HepG2 (cell line): ENCODE results near the gene TTC19.

Source experiments
- ELF4 ChIP-seq: sonication (generic); formaldehyde crosslinking; IDR thresholded peaks from 2 replicates; pipeline ENCODE4 v1.5.0; 2020; ENCODE audit warnings: missing genetic modification reagents, mild to moderate bottlenecking, moderate library complexity, borderline replicate concordance
- EZH2 ChIP-seq: conservative IDR thresholded peaks from 2 replicates; pipeline ENCODE4 v1.6.1; 2012; ENCODE audit warnings: mild to moderate bottlenecking, low read depth, low read length, moderate library complexity
- JUND ChIP-seq: sonication (generic); formaldehyde crosslinking; IDR thresholded peaks from 2 replicates; pipeline ENCODE4 v1.8.0; 2022; ENCODE audit warnings: mild to moderate bottlenecking, missing genetic modification reagents
- MAFF ChIP-seq: IDR thresholded peaks from 2 replicates; pipeline ENCODE4 v1.6.1; 2011; ENCODE audit warnings: low read depth, low read length, improper control_type of control experiment
- PHB2 ChIP-seq: fragments of 450-650 bp; IDR thresholded peaks from 2 replicates; pipeline ENCODE4 v1.6.1; 2018; ENCODE audit not compliant: partially characterized antibody
- POLR2A ChIP-seq, 2 experiments: IDR thresholded peaks; 2 replicates each; pipeline ENCODE4 v1.6.1; 2011; ENCODE audit warnings: low read depth in 2 of 2, low read length in 2 of 2, mild to moderate bottlenecking in 1 of 2, moderate library complexity in 1 of 2; ENCODE audit not compliant: insufficient read depth in 1 of 2
- TOPORS ChIP-seq: sonication (generic); formaldehyde crosslinking; IDR thresholded peaks from 2 replicates; pipeline ENCODE4 v1.8.0; 2023; ENCODE audit warnings: mild to moderate bottlenecking, missing genetic modification reagents
- YY1 ChIP-seq: IDR thresholded peaks from 2 replicates; pipeline ENCODE4 v1.6.1; 2011; ENCODE audit warnings: low read length, low read depth, moderate library complexity, mild to moderate bottlenecking; ENCODE audit not compliant: insufficient read depth, insufficient replicate concordance
- ZNF121 ChIP-seq: sonication (generic); formaldehyde crosslinking; IDR thresholded peaks from 2 replicates; pipeline ENCODE4 v1.5.0; 2020; ENCODE audit warnings: mild to moderate bottlenecking, missing genetic modification reagents
- ZNF136 ChIP-seq: sonication (generic); formaldehyde crosslinking; IDR thresholded peaks from 2 replicates; pipeline ENCODE4 v1.8.1; 2022; ENCODE audit warnings: low read depth, mild to moderate bottlenecking, moderate library complexity, missing genetic modification reagents
- ZNF552 ChIP-seq: sonication (generic); formaldehyde crosslinking; IDR thresholded peaks from 2 replicates; pipeline ENCODE4 v1.9.0; 2022; ENCODE audit warnings: missing genetic modification reagents, mild to moderate bottlenecking, borderline replicate concordance
- ZNF557 ChIP-seq: sonication (generic); formaldehyde crosslinking; IDR thresholded peaks from 2 replicates; pipeline ENCODE4 v1.4.0; 2020; ENCODE audit warnings: missing genetic modification reagents
- TF ChIP-seq, protein P1 (sequence below): sonication (generic); formaldehyde crosslinking; IDR thresholded peaks from 2 replicates; pipeline ENCODE4 v1.4.0; 2020; ENCODE audit warnings: missing genetic modification reagents, mild to moderate bottlenecking, borderline replicate concordance
- TF ChIP-seq, protein P2 (sequence below): sonication (generic); formaldehyde crosslinking; IDR thresholded peaks from 2 replicates; pipeline ENCODE4 v1.5.0; 2020; ENCODE audit warnings: mild to moderate bottlenecking, missing genetic modification reagents, moderate library complexity

DNA sequence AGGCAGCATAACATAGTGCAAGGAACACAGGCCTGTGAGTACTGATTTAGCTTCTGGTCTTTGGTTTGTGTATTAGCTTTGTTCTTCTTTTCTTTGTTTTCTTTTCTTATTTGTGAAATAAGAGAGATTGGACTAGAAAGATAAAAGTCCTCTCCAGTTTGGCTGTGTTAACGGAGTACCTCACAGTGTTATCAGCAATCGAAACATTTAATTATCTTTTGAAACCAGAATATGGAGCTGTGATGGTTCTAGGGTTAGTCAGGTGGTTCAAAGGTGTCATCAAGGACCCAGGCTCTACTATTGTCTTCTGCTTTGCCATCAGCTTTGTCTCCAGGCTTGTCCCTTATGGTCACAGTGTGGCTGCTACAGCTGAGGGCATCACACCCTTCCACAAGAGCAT is 29.1 kb upstream of the TTC19 start:
- TF ChIP-seq ZNF557 (CRISPR knock-in tag), result no peak
- TF ChIP-seq TOPORS (CRISPR knock-in tag), result no peak
- TF ChIP-seq ELF4 (CRISPR knock-in tag), result no peak
- TF ChIP-seq POLR2A (IDR thresholded peaks at IDR 0.05; ENCODE audit: insufficient read depth in 1 of 2, low read depth in 2 of 2, low read length in 2 of 2), result no peak
- no peak for TF ChIP-seq ZNF552
- no peak for TF ChIP-seq MAFF
- no peak for TF ChIP-seq JUND (CRISPR knock-in tag)
- no peak for TF ChIP-seq ZNF121
- TF ChIP-seq, protein P1, sequence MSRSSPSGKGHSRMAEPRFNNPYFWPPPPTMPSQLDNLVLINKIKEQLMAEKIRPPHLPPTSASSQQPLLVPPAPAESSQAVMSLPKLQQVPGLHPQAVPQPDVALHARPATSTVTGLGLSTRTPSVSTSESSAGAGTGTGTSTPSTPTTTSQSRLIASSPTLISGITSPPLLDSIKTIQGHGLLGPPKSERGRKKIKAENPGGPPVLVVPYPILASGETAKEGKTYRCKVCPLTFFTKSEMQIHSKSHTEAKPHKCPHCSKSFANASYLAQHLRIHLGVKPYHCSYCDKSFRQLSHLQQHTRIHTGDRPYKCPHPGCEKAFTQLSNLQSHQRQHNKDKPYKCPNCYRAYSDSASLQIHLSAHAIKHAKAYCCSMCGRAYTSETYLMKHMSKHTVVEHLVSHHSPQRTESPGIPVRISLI (CRISPR knock-in tag), result no peak
- no peak for TF ChIP-seq YY1
- no peak for TF ChIP-seq ZNF136
- TF ChIP-seq EZH2, result no peak
- TF ChIP-seq, protein P2, sequence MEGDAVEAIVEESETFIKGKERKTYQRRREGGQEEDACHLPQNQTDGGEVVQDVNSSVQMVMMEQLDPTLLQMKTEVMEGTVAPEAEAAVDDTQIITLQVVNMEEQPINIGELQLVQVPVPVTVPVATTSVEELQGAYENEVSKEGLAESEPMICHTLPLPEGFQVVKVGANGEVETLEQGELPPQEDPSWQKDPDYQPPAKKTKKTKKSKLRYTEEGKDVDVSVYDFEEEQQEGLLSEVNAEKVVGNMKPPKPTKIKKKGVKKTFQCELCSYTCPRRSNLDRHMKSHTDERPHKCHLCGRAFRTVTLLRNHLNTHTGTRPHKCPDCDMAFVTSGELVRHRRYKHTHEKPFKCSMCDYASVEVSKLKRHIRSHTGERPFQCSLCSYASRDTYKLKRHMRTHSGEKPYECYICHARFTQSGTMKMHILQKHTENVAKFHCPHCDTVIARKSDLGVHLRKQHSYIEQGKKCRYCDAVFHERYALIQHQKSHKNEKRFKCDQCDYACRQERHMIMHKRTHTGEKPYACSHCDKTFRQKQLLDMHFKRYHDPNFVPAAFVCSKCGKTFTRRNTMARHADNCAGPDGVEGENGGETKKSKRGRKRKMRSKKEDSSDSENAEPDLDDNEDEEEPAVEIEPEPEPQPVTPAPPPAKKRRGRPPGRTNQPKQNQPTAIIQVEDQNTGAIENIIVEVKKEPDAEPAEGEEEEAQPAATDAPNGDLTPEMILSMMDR (CRISPR knock-in tag), result no peak
- TF ChIP-seq PHB2, result no peak
